GM12892 (cell line): ENCODE results near the gene TCAP.

ENCODE experiments used
- POLR2A ChIP-seq: IDR thresholded peaks from 2 replicates; pipeline ENCODE4 v1.6.1; 2011; ENCODE audit warnings: low read depth, low read length, control low read depth
- POLR2AphosphoS5 ChIP-seq: IDR thresholded peaks from 2 replicates; pipeline ENCODE4 v1.6.1; 2011; ENCODE audit warnings: low read depth, low read length, control low read depth
- TAF1 ChIP-seq: IDR thresholded peaks from 2 replicates; pipeline ENCODE4 v1.6.1; 2011; ENCODE audit warnings: low read depth, mild to moderate bottlenecking, control low read depth, low read length, borderline replicate concordance

- TF ChIP-seq POLR2AphosphoS5 (no peak), TAF1 (no peak), POLR2A (no peak)
These were observed 36.3 kb upstream of the TCAP start for GRCh38 chr17:39628655-39629493.
